HEK293 (cell line): ENCODE data around the gene PTBP1.

Source experiments
- CTCF ChIA-PET: fragments of 350-600 bp; formaldehyde crosslinking; extraction: SDS; loops from one replicate; lab custom pipeline; 2021; ENCODE audit warnings: antibody characterized with exemption; lab: Yijun Ruan, JAX
- POLR2A ChIA-PET: fragments of 300-600 bp; formaldehyde crosslinking; extraction: SDS; loops from one replicate; lab custom pipeline; 2020; ENCODE audit warnings: antibody characterized with exemption, inconsistent platforms; lab: Yijun Ruan, JAX
- H3K27ac ChIP-seq: fragments of 200-500 bp; sonication (Bioruptor generic); 2 replicates; pipeline ENCODE4 v1.5.1; 2014; ENCODE audit warnings: low read depth, low read length, control low read depth, inconsistent platforms; ENCODE audit errors: extremely low read depth
- H3K36me3 ChIP-seq, 2 experiments: fragments of 200-500 bp in 1 of 2; sonication (Bioruptor generic) in 1 of 2; 1 replicate in 1 of 2; 2 replicates in 1 of 2; pipeline ENCODE4 v1.5.1; 2014 to 2017; ENCODE audit warnings: inconsistent platforms in 2 of 2, low read length in 2 of 2; ENCODE audit not compliant: control insufficient read depth in 2 of 2, insufficient read depth in 1 of 2
- H3K4me1 ChIP-seq: fragments of 200-500 bp; sonication (Bioruptor generic); 2 replicates; pipeline ENCODE4 v1.5.1; 2014; ENCODE audit warnings: mild to moderate bottlenecking, low read length, inconsistent platforms; ENCODE audit not compliant: control insufficient read depth, insufficient read depth
- H3K4me3 ChIP-seq: 2 replicates; pipeline ENCODE4 v1.5.1; 2011; ENCODE audit warnings: low read depth, mild to moderate bottlenecking, control low read depth, low read length, moderate library complexity
- H3K9me3 ChIP-seq: fragments of 200-500 bp; sonication (Bioruptor generic); 2 replicates; pipeline ENCODE4 v1.5.1; 2014; ENCODE audit warnings: low read depth, low read length, inconsistent platforms; ENCODE audit not compliant: control insufficient read depth, insufficient read depth
- HIC1 ChIP-seq: fragments of 450-650 bp; formaldehyde crosslinking; IDR thresholded peaks from 2 replicates; pipeline ENCODE4 v1.5.1; 2016; ENCODE audit warnings: missing biosample characterization, missing genetic modification characterization
- PBX3 ChIP-seq: sonication (generic); formaldehyde crosslinking; IDR thresholded peaks from 2 replicates; pipeline ENCODE4 v1.8.1; 2022; ENCODE audit warnings: mild to moderate bottlenecking, moderate library complexity, missing genetic modification reagents
- SP7 ChIP-seq: fragments of 450-650 bp; formaldehyde crosslinking; IDR thresholded peaks from 2 replicates; pipeline ENCODE4 v1.5.1; 2016; ENCODE audit warnings: missing biosample characterization, missing genetic modification characterization
- ZBTB1 ChIP-seq: fragments of 450-650 bp; formaldehyde crosslinking; IDR thresholded peaks from 2 replicates; pipeline ENCODE4 v1.5.1; 2016; ENCODE audit warnings: missing biosample characterization, missing genetic modification characterization
- ZBTB17 ChIP-seq: fragments of 450-650 bp; formaldehyde crosslinking; IDR thresholded peaks from 2 replicates; pipeline ENCODE4 v1.5.1; 2016; ENCODE audit warnings: missing biosample characterization, missing genetic modification characterization
- ZBTB21 ChIP-seq: fragments of 450-650 bp; formaldehyde crosslinking; IDR thresholded peaks from 2 replicates; pipeline ENCODE4 v1.5.1; 2017; ENCODE audit warnings: missing biosample characterization, missing genetic modification characterization
- ZBTB44 ChIP-seq: fragments of 450-650 bp; IDR thresholded peaks from 2 replicates; pipeline ENCODE4 v1.5.1; 2018; ENCODE audit warnings: missing biosample characterization, mild to moderate bottlenecking, missing genetic modification characterization
- ZNF133 ChIP-seq: fragments of 450-650 bp; formaldehyde crosslinking; IDR thresholded peaks from 2 replicates; pipeline ENCODE4 v1.5.1; 2016; ENCODE audit warnings: missing biosample characterization, missing genetic modification characterization
- ZNF157 ChIP-seq: fragments of 450-650 bp; formaldehyde crosslinking; IDR thresholded peaks from 2 replicates; pipeline ENCODE4 v1.5.1; 2016; ENCODE audit warnings: missing biosample characterization, missing genetic modification characterization
- ZNF214 ChIP-seq: fragments of 450-650 bp; formaldehyde crosslinking; IDR thresholded peaks from 2 replicates; pipeline ENCODE4 v1.5.1; 2017; ENCODE audit warnings: missing biosample characterization, mild to moderate bottlenecking, missing genetic modification characterization, borderline replicate concordance
- ZNF404 ChIP-seq: fragments of 450-650 bp; formaldehyde crosslinking; IDR thresholded peaks from 2 replicates; pipeline ENCODE4 v1.5.1; 2017; ENCODE audit warnings: missing biosample characterization, missing genetic modification characterization
- ZNF639 ChIP-seq: fragments of 450-650 bp; formaldehyde crosslinking; IDR thresholded peaks from 2 replicates; pipeline ENCODE4 v1.5.1; 2016; ENCODE audit warnings: missing biosample characterization, missing genetic modification characterization
- ZNF704 ChIP-seq: fragments of 450-650 bp; formaldehyde crosslinking; IDR thresholded peaks from 2 replicates; pipeline ENCODE4 v1.5.1; 2016; ENCODE audit warnings: missing biosample characterization, missing genetic modification characterization
- ZNF768 ChIP-seq: fragments of 450-650 bp; formaldehyde crosslinking; IDR thresholded peaks from 2 replicates; pipeline ENCODE4 v1.5.1; 2018; ENCODE audit warnings: missing biosample characterization, mild to moderate bottlenecking, missing genetic modification characterization
- ZNF777 ChIP-seq: fragments of 450-650 bp; formaldehyde crosslinking; IDR thresholded peaks from 2 replicates; pipeline ENCODE4 v1.5.1; 2017; ENCODE audit warnings: missing biosample characterization, missing genetic modification characterization, borderline replicate concordance
- ZXDB ChIP-seq: fragments of 450-650 bp; formaldehyde crosslinking; IDR thresholded peaks from 2 replicates; pipeline ENCODE4 v1.5.1; 2016; ENCODE audit warnings: missing biosample characterization, missing genetic modification characterization

Gene PTBP1

GRCh38 chr19:821825-822503 lies 24.7 kb downstream of the PTBP1 start, which contains the start of gene PLPPR3:
Gene PLPPR3 (minus strand): TSS chr19:821955. CDS start chr19:821559, 396 bp downstream.
- H3K36me3 ChIP-seq: no peaks in the 10 kb centered on the region
- no peaks in the 10 kb centered on the region for H3K9me3 ChIP-seq
- POLR2A ChIA-PET: no interaction called here
- H3K4me1 ChIP-seq: no peaks in the 10 kb centered on the region
- CTCF ChIA-PET: no interaction called here
- peak within 1 kb of the TSS; percentile 36 for H3K4me3 ChIP-seq
- TF ChIP-seq PBX3: no peak
- TF ChIP-seq ZBTB44 (tag by site-specific recombination): no peak
- no peak for TF ChIP-seq ZNF639 (tag by site-specific recombination)
- no peak for TF ChIP-seq ZNF768 (tag by site-specific recombination)
- TF ChIP-seq ZBTB1 (tag by site-specific recombination): no peak
- TF ChIP-seq ZNF133 (tag by site-specific recombination): no peak
- TF ChIP-seq ZNF404: no peak
- no peak within 1 kb of the TSS for H3K27ac ChIP-seq

- TF ChIP-seq ZNF777 (no peak), ZNF704 (no peak), ZNF157 (no peak), ZBTB21 (tag by site-specific recombination) (no peak), ZBTB17 (no peak), ZXDB (tag by site-specific recombination) (no peak), SP7 (tag by site-specific recombination) (no peak), ZNF214 (no peak), HIC1 (no peak)
- TF ChIP-seq, all 188 proteins: peak for 0
- no peaks in the 10 kb centered on the region for H3K4me1 ChIP-seq
- H3K36me3 ChIP-seq: no peaks in the 10 kb centered on the region
- H3K9me3 ChIP-seq: no peaks in the 10 kb centered on the region
- CTCF ChIA-PET: interaction anchor here (0.6 kb wide), 1 partner anchor 195 kb away, joined by 3 read pairs; no protein-coding TSS in a partner anchor
- no peak overlapping the region for H3K27ac ChIP-seq
- H3K4me3 ChIP-seq: no peak overlapping the region
- POLR2A ChIA-PET: no interaction called here
Measured at GRCh38 chr19:823565-824121, 26.4 kb downstream of the PTBP1 start.
